HepG2 (cell line): ENCODE data around the gene SATB2. TPM values are rescaled to one million over a fixed set of nuclear protein-coding genes. Genes with fewer than 3 reads are reported as not detected.
A peak's percentile ranks its signal among the peaks of the same experiment; 100 is the strongest.

Experiments used
- ATF7-NPFF ChIP-seq: sonication (generic); formaldehyde crosslinking; IDR thresholded peaks from 2 replicates; pipeline ENCODE4 v1.8.1; 2023; ENCODE audit warnings: mild to moderate bottlenecking, low read depth, missing genetic modification reagents, moderate library complexity
- GABPA ChIP-seq, 2 experiments: IDR thresholded peaks; 2 replicates each; pipeline ENCODE4 v1.6.1; 2011 to 2016; ENCODE audit warnings: low read depth in 2 of 2, low read length in 1 of 2, missing biosample characterization in 1 of 2, missing genetic modification characterization in 1 of 2
- HMG20A ChIP-seq: IDR thresholded peaks from 2 replicates; pipeline ENCODE4 v1.6.1; 2016; ENCODE audit warnings: borderline replicate concordance
- IKZF1 ChIP-seq: fragments of 450-650 bp; IDR thresholded peaks from 2 replicates; pipeline ENCODE4 v1.7.1; 2016
- JUNB ChIP-seq: sonication (generic); formaldehyde crosslinking; IDR thresholded peaks from 2 replicates; pipeline ENCODE4 v1.8.0; 2022; ENCODE audit warnings: missing genetic modification reagents, mild to moderate bottlenecking, borderline replicate concordance
- LCORL ChIP-seq, 2 experiments: fragments of 450-650 bp in 1 of 2; sonication (generic) in 1 of 2; formaldehyde crosslinking in 1 of 2; IDR thresholded peaks; 2 replicates each; pipeline versions ENCODE4 v1.5.0 to v1.6.1; 2017 to 2020; ENCODE audit warnings: antibody characterized with exemption in 1 of 2, missing genetic modification reagents in 1 of 2
- REXO4 ChIP-seq: sonication (generic); formaldehyde crosslinking; IDR thresholded peaks from 2 replicates; pipeline ENCODE4 v1.8.0; 2022; ENCODE audit warnings: missing genetic modification reagents, mild to moderate bottlenecking, borderline replicate concordance
- RFX5 ChIP-seq: IDR thresholded peaks from 2 replicates; pipeline ENCODE4 v1.6.1; 2011; ENCODE audit warnings: low read depth, low read length, improper control_type of control experiment
- SMAD9 ChIP-seq: sonication (generic); formaldehyde crosslinking; IDR thresholded peaks from 2 replicates; pipeline ENCODE4 v1.5.1; 2020; ENCODE audit warnings: mild to moderate bottlenecking, missing genetic modification reagents
- SNRNP70 ChIP-seq: fragments of 200-400 bp; formaldehyde crosslinking; IDR thresholded peaks from 2 replicates; pipeline ENCODE4 v1.6.1; 2017; ENCODE audit warnings: mild to moderate bottlenecking, low read depth, low read length, moderate library complexity
- SP140L ChIP-seq: sonication (generic); formaldehyde crosslinking; IDR thresholded peaks from 2 replicates; pipeline ENCODE4 v1.4.0; 2020; ENCODE audit warnings: missing genetic modification reagents, borderline replicate concordance
- TAF1 ChIP-seq: sonication (generic); formaldehyde crosslinking; IDR thresholded peaks from 2 replicates; pipeline ENCODE4 v1.4.0; 2020; ENCODE audit warnings: missing genetic modification reagents
- ZFAT ChIP-seq: sonication (generic); formaldehyde crosslinking; conservative IDR thresholded peaks from 2 replicates; pipeline ENCODE4 v1.8.1; 2023; ENCODE audit warnings: missing genetic modification reagents, inconsistent platforms
- ZNF160 ChIP-seq: sonication (generic); formaldehyde crosslinking; IDR thresholded peaks from 2 replicates; pipeline ENCODE4 v1.8.0; 2022; ENCODE audit warnings: mild to moderate bottlenecking, inconsistent platforms, missing genetic modification reagents
- ZNF264 ChIP-seq: sonication (generic); formaldehyde crosslinking; IDR thresholded peaks from 2 replicates; pipeline ENCODE4 v1.4.0; 2020; ENCODE audit warnings: missing genetic modification reagents
- ZNF605 ChIP-seq: sonication (generic); formaldehyde crosslinking; IDR thresholded peaks from 2 replicates; pipeline ENCODE4 v1.8.0; 2022; ENCODE audit warnings: mild to moderate bottlenecking, missing genetic modification reagents
- ZNF660 ChIP-seq: sonication (generic); formaldehyde crosslinking; IDR thresholded peaks from 2 replicates; pipeline ENCODE4 v1.5.1; 2020; ENCODE audit warnings: mild to moderate bottlenecking, low read depth, missing genetic modification reagents, borderline replicate concordance
- ZNF737 ChIP-seq: sonication (generic); formaldehyde crosslinking; IDR thresholded peaks from 2 replicates; pipeline ENCODE4 v1.5.0; 2020; ENCODE audit warnings: missing genetic modification reagents, mild to moderate bottlenecking, borderline replicate concordance
- ZNF761 ChIP-seq: sonication (generic); formaldehyde crosslinking; conservative IDR thresholded peaks from 2 replicates; pipeline ENCODE4 v1.4.0; 2020; ENCODE audit warnings: mild to moderate bottlenecking, missing genetic modification reagents
- polyA plus RNA-seq, 8 experiments: library from polyadenylated mRNA; depleted of rRNA in 3 of 8; stranded (reverse) in 7 of 8; unstranded in 1 of 8; fragments of >200 nt; fragmentation: Illumina TruSeq in 4 of 8; extraction: Trizol in 4 of 8; gene quantifications; 2 replicates each; pipeline versions ENCODE4 v1.2.1 to v1.2.3, GENCODE V29; 2011 to 2016; ENCODE audit warnings: low read depth in 4 of 8, missing spikeins in 1 of 8, mixed read lengths in 1 of 8; ENCODE audit not compliant: insufficient read depth in 1 of 8
- total RNA-seq, 5 experiments: library from RNA; depleted of rRNA; stranded (reverse); fragments of >200 nt; fragmentation: Illumina TruSeq; extraction: Trizol; gene quantifications; 2 replicates each; pipeline ENCODE4 v1.2.3, GENCODE V29; 2016; ENCODE audit warnings: low read depth in 1 of 5
- TF ChIP-seq, protein P1 (sequence below): sonication (generic); formaldehyde crosslinking; IDR thresholded peaks from 2 replicates; pipeline ENCODE4 v1.5.0; 2020; ENCODE audit warnings: mild to moderate bottlenecking, missing genetic modification reagents
- TF ChIP-seq, protein P2 (sequence below): sonication (generic); formaldehyde crosslinking; IDR thresholded peaks from 2 replicates; pipeline ENCODE4 v1.8.0; 2022; ENCODE audit warnings: mild to moderate bottlenecking, missing genetic modification reagents, borderline replicate concordance
- TF ChIP-seq, protein P3 (sequence below): sonication (generic); formaldehyde crosslinking; IDR thresholded peaks from 2 replicates; pipeline ENCODE4 v1.9.0; 2022; ENCODE audit warnings: low read depth, missing genetic modification reagents

Gene SATB2
- total and polyA plus RNA-seq, 2 of the 13 experiments (the other 11 are each of a cell fraction or from before 2014, with no cell fraction given), result 2.5 to 5.5 TPM

DNA sequence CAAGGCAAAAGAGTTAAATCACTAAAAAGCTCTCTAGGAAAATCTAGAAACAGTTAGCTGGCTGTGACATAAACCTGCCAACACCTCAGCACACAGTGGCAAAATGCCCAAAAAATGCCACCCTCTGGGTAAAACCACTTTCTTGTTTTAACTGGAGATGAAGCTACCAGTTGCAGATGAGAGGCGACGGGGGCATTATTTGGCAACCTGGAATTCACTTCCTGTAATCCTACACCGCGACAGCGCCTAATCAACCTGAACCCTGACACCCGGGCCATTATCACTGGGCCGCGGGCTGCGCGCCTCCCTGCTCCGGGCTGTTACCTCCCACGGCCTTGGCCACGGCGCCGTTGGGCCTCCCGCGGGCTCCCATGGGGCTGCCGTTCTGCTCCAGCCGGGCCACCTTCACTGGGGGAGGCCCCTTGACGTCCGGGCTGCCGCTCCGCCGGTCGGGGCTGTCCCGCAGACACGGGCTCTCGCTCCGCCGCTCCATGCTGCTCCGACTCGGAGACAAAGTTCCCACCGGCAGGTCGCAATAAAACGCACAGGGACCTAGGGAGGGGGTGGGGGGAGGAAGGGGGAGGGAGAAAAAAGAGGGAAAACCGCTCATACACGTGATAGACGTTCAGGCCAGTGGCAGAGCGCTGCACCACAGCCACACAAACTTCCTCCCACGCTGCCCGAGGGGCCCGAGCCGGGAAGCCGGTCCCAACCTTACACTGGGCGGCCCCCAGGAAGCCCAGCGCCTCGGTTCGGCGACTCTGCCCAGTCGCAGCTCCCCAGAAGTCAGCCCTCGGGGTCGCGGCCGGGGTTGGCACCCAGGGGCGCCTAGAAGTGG lies 2.0 kb downstream of the SATB2 start (continued):
- TF ChIP-seq, protein P1, sequence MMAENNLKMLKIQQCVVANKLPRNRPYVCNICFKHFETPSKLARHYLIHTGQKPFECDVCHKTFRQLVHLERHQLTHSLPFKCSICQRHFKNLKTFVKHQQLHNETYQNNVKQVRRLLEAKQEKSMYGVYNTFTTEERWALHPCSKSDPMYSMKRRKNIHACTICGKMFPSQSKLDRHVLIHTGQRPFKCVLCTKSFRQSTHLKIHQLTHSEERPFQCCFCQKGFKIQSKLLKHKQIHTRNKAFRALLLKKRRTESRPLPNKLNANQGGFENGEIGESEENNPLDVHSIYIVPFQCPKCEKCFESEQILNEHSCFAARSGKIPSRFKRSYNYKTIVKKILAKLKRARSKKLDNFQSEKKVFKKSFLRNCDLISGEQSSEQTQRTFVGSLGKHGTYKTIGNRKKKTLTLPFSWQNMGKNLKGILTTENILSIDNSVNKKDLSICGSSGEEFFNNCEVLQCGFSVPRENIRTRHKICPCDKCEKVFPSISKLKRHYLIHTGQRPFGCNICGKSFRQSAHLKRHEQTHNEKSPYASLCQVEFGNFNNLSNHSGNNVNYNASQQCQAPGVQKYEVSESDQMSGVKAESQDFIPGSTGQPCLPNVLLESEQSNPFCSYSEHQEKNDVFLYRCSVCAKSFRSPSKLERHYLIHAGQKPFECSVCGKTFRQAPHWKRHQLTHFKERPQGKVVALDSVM, result no peak
- no peak for TF ChIP-seq GABPA (IDR thresholded peaks at IDR 0.05; ENCODE audit: low read depth, low read length)
- TF ChIP-seq GABPA (CRISPR knock-in tag; IDR thresholded peaks at IDR 0.05; ENCODE audit: low read depth), result peak; percentile 53
- 0 out of 2 replicates have a peak, but pooled peaks have one; percentile 61 for TF ChIP-seq ZFAT (CRISPR knock-in tag)
- peak; percentile 47; the same call in 1 of the 2 replicates for TF ChIP-seq ZNF160 (CRISPR knock-in tag)
- peak; percentile 12; the same call in 1 of the 2 replicates for TF ChIP-seq HMG20A (CRISPR knock-in tag)
- no peak for TF ChIP-seq SNRNP70
- 0 out of 2 replicates have a peak, but pooled peaks have one; percentile 41 for TF ChIP-seq LCORL (IDR thresholded peaks at IDR 0.05)
- peak; percentile 96 for TF ChIP-seq LCORL (CRISPR knock-in tag; IDR thresholded peaks at IDR 0.05)
- TF ChIP-seq JUNB, result no peak
- TF ChIP-seq, protein P2, sequence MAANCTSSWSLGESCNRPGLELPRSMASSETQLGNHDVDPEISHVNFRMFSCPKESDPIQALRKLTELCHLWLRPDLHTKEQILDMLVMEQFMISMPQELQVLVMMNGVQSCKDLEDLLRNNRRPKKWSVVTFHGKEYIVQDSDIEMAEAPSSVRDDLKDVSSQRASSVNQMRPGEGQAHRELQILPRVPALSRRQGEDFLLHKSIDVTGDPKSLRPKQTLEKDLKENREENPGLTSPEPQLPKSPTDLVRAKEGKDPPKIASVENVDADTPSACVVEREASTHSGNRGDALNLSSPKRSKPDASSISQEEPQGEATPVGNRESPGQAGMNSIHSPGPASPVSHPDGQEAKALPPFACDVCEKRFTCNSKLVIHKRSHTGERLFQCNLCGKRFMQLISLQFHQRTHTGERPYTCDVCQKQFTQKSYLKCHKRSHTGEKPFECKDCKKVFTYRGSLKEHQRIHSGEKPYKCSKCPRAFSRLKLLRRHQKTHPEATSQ (CRISPR knock-in tag), result peak; percentile 50; the same call in 1 of the 2 replicates
- TF ChIP-seq ATF7-NPFF (CRISPR knock-in tag), result peak; percentile 75; the same call in 1 of the 2 replicates
- peak; percentile 87; the same call in 1 of the 2 replicates for TF ChIP-seq ZNF264 (CRISPR knock-in tag)
- TF ChIP-seq TAF1 (CRISPR knock-in tag), result peak; percentile 73; the same call in 1 of the 2 replicates
- 0 out of 2 replicates have a peak, but pooled peaks have one; percentile 32 for TF ChIP-seq REXO4 (CRISPR knock-in tag)
- TF ChIP-seq SP140L (CRISPR knock-in tag), result peak; percentile 79; the same call in 1 of the 2 replicates
- TF ChIP-seq, protein P3, sequence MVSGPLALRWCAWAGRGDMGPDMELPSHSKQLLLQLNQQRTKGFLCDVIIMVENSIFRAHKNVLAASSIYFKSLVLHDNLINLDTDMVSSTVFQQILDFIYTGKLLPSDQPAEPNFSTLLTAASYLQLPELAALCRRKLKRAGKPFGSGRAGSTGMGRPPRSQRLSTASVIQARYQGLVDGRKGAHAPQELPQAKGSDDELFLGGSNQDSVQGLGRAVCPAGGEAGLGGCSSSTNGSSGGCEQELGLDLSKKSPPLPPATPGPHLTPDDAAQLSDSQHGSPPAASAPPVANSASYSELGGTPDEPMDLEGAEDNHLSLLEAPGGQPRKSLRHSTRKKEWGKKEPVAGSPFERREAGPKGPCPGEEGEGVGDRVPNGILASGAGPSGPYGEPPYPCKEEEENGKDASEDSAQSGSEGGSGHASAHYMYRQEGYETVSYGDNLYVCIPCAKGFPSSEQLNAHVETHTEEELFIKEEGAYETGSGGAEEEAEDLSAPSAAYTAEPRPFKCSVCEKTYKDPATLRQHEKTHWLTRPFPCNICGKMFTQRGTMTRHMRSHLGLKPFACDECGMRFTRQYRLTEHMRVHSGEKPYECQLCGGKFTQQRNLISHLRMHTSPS (CRISPR knock-in tag), result peak; percentile 86
- TF ChIP-seq ZNF737, result no peak
- TF ChIP-seq ZNF660 (CRISPR knock-in tag), result no peak
- no peak; the same call in 1 of the 2 replicates for TF ChIP-seq ZNF605
- TF ChIP-seq ZNF761 (CRISPR knock-in tag), result no peak
- TF ChIP-seq IKZF1, result no peak
- no peak for TF ChIP-seq SMAD9
- no peak for TF ChIP-seq RFX5
